WI38 (cell line): ENCODE data around the gene FANCB.

Experiments
- H3K4me3 ChIP-seq: 2 replicates; pipeline ENCODE4 v1.5.1; 2011; ENCODE audit warnings: low read depth, mild to moderate bottlenecking, control low read depth, low read length
- TF ChIP-seq, protein P1 (sequence below): IDR thresholded peaks from 2 replicates; pipeline ENCODE4 v1.5.1; 2012; ENCODE audit warnings: low read depth, mild to moderate bottlenecking, control low read depth, low read length

FANCB gene

DNA sequence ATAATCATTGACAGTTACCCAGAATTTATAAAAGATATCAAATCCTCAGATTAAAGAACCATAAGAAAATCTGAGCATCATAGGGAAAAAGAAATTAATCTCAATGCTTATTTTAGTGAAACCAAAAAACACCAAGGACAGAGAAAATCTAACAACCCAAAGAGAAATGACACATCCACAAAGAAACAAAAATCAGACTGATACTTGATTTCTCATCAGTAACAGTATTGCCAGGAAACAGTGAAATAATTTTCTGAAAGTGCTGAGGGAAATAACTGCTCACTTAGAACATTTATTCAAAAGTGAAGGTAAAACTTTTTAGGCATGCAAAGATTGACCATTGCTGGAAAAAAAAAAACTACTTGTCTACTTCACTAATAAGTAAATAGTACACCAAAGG lies 11.0 kb upstream of the FANCB start:
- TF ChIP-seq, protein P1, sequence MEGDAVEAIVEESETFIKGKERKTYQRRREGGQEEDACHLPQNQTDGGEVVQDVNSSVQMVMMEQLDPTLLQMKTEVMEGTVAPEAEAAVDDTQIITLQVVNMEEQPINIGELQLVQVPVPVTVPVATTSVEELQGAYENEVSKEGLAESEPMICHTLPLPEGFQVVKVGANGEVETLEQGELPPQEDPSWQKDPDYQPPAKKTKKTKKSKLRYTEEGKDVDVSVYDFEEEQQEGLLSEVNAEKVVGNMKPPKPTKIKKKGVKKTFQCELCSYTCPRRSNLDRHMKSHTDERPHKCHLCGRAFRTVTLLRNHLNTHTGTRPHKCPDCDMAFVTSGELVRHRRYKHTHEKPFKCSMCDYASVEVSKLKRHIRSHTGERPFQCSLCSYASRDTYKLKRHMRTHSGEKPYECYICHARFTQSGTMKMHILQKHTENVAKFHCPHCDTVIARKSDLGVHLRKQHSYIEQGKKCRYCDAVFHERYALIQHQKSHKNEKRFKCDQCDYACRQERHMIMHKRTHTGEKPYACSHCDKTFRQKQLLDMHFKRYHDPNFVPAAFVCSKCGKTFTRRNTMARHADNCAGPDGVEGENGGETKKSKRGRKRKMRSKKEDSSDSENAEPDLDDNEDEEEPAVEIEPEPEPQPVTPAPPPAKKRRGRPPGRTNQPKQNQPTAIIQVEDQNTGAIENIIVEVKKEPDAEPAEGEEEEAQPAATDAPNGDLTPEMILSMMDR: no peak
- no peak overlapping the region for H3K4me3 ChIP-seq

DNA sequence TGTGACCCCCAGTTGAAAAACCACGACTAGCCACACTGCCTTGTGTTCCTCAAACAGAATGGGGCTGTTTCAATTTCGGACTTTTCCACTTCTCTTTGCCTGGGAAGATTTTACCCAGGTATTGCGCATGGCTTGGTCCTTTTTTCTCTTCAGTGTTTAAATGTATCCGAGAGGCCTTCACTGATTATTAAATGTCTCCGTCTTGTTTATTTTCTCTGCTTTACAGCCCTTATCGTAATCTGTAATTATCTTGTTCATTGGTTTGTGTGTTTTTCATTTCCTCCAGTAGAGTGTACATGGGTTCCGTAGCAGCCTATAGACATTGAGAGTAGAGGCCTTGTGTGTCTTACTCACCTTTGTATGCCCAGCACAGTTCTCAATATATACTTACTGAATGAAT lies 2.8 kb upstream of the FANCB start:
- TF ChIP-seq, protein P1: no peak
- no peak overlapping the region for H3K4me3 ChIP-seq

DNA sequence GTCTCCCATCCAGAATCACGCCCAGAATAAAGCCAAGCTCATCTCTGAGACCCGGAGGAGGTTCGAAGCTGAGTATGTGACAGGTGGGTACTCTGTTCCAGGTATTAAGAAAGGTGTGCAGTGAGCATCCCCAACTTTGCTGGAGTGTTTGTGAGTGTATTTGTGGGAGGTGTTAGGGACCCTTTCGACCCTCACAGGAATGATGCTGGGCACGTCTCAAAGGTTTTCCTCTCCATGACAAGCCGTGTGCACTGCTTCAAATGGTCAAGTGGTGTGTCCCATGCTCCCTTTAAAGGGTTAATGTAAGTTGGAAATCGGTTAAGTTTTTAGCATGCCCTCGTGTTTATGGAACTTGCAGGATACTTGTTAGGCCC lies 794 bp upstream of the FANCB start:
- TF ChIP-seq, protein P1: no peak
- H3K4me3 ChIP-seq: peak overlapping the region; percentile 82

DNA sequence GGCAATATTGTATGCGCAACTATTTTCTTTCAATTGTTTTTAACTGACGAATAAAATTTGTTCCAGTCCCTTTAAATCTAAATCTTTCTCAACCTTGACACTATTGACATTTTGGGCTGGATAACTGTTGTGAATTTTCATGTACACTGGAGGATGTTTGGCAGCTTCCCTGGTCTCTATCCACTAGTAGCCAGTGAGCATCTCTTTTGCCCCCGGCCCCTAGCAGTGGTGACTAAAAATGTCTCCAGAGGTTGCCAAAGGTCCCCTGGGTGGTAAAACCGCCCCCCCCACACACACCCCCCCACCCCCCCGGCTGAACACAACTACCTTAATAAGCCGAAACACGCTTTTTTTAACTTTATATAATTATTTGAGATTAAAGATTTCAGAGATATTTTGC lies 514 bp downstream of the FANCB start:
- TF ChIP-seq, protein P1: no peak
- peak overlapping the region; percentile 65 for H3K4me3 ChIP-seq

DNA sequence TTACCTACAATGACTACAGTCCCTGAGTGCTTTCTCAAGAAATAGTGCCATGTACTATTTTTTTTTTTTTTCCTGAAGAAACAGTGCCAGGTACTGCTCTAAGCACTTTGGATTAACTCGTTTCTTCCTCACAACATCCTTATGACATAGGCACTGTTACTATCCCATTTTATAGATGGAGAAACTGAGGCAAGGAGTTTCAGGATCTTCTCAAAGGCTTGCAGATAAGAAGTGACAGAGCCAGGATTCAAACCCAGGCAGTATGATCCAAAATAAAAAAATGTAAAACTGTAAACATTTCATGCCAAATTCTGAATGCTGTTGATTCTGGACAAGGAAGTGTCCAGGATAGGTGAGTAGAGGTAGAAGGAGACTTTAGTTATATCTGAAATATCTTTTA lies 1.1 kb downstream of the FANCB start:
- peak overlapping the region; percentile 34 for H3K4me3 ChIP-seq
- TF ChIP-seq, protein P1: no peak

DNA sequence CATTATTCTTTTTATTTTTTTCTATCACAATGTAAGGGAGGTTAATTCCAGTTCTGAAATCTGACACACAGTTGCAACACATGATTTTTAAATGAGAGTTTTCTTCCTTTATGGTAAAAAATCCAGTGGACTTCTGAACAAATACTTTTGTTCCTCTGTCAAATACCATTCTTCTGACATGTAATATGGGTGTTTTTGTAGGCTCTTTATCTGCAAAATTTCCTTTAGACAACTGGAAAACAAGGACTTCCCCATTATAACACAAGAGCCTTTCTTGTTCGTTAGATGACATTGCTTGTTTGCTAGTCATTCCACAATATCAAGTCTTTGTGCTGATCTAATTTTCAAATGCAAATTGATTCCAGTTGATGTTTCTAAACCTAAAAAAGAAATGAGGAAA lies 7.7 kb downstream of the FANCB start:
- no peak overlapping the region for H3K4me3 ChIP-seq
- TF ChIP-seq, protein P1: no peak

DNA sequence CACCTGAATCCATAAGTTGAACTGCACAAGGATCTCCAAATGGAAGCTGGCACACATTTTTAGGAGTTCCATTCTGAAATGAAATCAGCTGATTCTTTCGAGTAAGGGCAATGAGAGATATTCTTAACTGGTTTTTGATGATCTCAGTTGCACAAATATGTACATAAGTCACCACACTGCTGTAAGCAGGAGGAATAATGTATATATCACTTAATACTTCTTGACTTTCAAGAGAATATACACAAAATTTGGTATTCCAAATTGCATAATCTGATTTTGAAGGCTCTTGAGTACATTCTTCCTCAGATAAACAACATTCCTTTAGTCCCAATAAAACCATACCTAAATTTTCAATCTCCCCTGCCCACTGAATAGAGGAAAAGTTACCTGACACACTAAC lies 8.2 kb downstream of the FANCB start:
- H3K4me3 ChIP-seq: no peak overlapping the region
- TF ChIP-seq, protein P1: no peak
